Epithelial cell of proximal tubule (primary cell): ENCODE data around the gene ACTR8. TPM values are rescaled to one million over a fixed set of nuclear protein-coding genes. Genes with fewer than 3 reads are reported as not detected.
A peak's percentile ranks its signal among the peaks of the same experiment; 100 is the strongest.

Source experiments
- DNase-seq: peaks from one replicate; pipeline ENCODE4 v3.0.0-alpha.2; 2011; ENCODE audit warnings: low read depth
- H3K4me3 ChIP-seq: 2 replicates; pipeline ENCODE4 v1.5.1; 2011; ENCODE audit warnings: low read depth, mild to moderate bottlenecking, low read length
- total RNA-seq: library from RNA; depleted of rRNA; stranded (reverse); fragments of >200 nt; gene quantifications from 2 replicates; pipeline ENCODE4 v1.2.3, GENCODE V29; 2015
- TF ChIP-seq, protein P1 (sequence below): conservative IDR thresholded peaks from 2 replicates; pipeline ENCODE4 v1.5.1; 2012; ENCODE audit warnings: low read depth, mild to moderate bottlenecking, low read length

ACTR8 gene
- total RNA-seq, 1 donor from 2014 or later = 23.2 TPM

DNA sequence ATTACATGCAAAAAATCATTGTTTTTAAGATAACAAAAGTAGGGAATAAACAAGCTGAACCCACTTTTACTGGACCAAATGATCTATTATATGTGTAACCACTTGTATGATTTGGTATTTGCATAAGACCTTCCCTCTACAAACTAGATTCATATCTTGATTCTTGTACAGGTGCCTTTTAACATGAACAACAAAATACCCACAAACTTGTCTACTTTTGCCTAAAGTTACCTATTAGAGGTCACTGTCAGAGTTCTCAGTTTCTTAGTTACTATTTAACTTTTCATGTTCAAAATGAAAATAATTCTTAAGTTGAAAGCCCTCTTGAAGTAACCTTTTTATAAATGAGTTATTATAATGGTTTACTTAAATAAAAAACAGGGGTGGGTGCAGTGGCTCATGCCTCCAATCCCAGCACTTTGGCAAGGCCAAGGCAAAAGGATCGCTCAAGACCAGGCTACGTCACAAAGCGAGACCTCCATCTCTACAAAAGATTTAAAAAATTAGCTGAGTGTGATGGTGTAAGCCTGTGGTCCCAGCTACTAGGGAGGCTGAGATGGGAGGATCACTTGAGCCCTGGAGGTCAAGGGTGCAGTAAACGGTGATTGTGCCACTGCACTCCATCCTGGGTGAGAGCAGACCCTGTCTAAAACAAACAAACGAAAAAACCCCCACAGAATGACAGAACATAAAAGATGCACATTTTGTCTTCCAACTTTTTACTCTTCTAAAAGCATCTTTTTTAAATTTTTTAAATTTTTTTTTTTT, 16.0 kb downstream of the ACTR8 start:
- no peak for DNase-seq
- no peak overlapping the region for H3K4me3 ChIP-seq
- TF ChIP-seq, protein P1, sequence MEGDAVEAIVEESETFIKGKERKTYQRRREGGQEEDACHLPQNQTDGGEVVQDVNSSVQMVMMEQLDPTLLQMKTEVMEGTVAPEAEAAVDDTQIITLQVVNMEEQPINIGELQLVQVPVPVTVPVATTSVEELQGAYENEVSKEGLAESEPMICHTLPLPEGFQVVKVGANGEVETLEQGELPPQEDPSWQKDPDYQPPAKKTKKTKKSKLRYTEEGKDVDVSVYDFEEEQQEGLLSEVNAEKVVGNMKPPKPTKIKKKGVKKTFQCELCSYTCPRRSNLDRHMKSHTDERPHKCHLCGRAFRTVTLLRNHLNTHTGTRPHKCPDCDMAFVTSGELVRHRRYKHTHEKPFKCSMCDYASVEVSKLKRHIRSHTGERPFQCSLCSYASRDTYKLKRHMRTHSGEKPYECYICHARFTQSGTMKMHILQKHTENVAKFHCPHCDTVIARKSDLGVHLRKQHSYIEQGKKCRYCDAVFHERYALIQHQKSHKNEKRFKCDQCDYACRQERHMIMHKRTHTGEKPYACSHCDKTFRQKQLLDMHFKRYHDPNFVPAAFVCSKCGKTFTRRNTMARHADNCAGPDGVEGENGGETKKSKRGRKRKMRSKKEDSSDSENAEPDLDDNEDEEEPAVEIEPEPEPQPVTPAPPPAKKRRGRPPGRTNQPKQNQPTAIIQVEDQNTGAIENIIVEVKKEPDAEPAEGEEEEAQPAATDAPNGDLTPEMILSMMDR = no peak

DNA sequence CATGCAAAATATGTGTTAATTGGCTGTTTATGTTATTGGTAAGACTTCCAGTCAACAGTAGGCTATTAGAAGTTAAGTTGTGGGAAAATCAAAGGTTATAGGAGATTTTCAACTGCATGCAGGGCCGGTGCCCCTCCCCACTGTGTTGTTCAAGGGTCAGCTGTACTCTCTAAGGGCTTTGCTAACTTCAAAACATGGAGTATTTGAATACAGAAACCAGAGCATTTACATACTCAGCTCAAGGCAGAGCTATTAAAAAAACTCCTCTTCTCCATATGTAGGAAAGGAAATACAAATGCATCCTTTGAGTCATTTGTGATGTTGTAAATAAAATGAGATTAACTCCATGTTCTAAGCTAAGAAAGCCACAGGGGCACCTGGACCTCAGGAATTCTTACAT, 18.8 kb downstream of the ACTR8 start:
- TF ChIP-seq, protein P1 = no peak
- no peak for DNase-seq
- no peak overlapping the region for H3K4me3 ChIP-seq

GRCh38 chr3:53862241-53862640, 19.7 kb downstream of the ACTR8 start:
- TF ChIP-seq, protein P1 = no peak
- H3K4me3 ChIP-seq = no peak overlapping the region
- no peak for DNase-seq

DNA sequence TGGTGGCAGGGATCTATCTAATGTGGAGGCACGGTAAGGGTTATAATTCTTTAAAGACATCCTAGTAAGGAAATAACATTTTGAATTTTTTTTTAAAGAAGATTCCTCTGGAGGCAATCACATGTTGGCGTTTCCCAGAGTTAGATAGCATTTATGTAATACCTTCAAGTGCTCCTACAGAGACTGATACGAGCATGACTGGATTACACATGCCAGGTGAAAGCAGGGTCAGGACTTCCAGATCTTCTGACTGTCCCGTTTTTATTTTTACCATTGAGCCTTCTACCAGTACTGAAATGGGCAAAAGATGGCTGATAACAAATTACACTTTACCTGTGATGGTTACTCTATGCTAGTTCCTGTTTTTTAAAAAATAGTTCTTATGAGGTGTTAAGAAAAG, 21.8 kb downstream of the ACTR8 start:
- H3K4me3 ChIP-seq = no peak overlapping the region
- TF ChIP-seq, protein P1 = no peak
- no peak for DNase-seq

DNA sequence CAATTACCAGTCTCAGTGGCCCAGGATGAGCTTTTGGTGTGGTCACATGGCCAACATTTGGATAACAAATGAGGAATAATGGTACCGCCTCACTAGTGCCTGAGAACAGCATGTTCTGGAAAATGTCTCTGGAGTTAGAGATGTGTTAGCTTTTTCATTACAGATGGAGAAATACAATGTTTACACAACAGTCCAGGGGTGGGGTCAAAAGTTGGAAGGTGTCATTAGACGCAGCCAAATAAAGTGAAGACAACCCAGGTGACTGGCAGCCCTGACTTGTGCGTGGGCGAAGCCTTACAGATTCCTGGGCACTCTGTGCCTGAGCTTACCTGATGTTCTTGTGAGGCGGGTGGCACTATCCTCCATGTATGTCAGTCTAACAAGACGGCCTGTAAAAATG, 22.8 kb downstream of the ACTR8 start:
- no peak for DNase-seq
- TF ChIP-seq, protein P1 = no peak
- H3K4me3 ChIP-seq = no peak overlapping the region

DNA sequence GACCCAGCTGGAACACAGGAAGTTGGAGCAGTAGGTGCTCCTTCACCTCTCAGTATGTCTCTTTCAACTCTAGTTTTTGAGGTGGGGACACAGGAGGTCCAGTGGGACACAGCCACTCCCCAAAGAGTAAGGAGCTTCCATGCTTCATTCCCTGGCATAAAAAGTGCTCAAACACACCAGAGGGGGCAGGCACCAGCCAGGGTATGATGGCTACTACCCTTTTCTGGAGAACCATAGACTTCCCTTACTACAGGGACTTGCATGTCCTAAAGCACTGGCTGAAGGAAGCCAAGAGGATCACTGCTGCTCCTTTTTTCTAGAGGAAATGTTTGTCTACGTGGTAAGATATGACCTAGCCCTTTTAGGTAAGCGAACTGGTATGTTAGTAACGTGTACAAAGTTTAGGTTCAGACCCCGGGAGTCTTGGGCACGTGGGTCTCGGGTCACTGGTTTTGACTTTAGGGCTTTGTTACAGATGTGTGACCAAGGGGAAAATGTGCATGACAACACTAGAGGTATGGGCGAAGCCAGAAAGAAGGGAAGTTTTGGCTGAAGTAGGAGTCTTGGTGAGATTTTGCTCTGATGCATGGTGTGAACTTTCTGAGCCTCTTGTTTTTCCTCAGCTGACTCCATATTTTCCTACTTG, 23.7 kb downstream of the ACTR8 start:
- no peak overlapping the region for H3K4me3 ChIP-seq
- no peak for DNase-seq
- TF ChIP-seq, protein P1 = peak; percentile 9

DNA sequence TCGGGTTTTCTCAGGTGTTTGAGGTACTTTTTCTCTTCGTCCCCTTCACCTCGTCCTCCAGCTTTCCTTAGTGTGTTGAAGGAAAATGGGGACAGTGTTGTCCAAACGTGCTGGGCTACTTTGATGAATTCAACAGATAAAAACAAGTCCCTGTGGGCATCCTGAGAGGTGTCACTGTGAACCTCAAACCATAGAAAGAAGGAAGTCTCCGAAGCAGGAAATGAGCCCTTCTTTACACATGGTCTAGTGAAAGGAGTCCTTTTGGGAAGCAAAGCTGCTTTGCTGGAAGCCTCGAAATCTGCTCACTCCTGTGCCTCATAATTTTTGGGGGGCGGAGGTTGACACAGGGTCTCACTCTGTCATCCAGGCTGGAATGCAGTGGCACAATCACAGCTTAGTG, 25.0 kb downstream of the ACTR8 start:
- no peak overlapping the region for H3K4me3 ChIP-seq
- TF ChIP-seq, protein P1 = no peak
- DNase-seq = no peak
